Activated CD4-positive, alpha-beta T cell treated with anti-CD3 and anti-CD28 coated beads for 36 hours (primary cell): ENCODE results near the gene SUPV3L1. TPM values are rescaled to one million over a fixed set of nuclear protein-coding genes. Genes with fewer than 3 reads are reported as not detected.
"Not testable (repeated sequence)": the region's sequence is repeated elsewhere in the genome, so short reads cannot be mapped to it uniquely, and the experiment has no call there.

Source experiments
- ATAC-seq: fragments of 200-7000 bp; cut with Tn5 transposase; one replicate; pipeline ENCODE4 v1.10.0; 2021; ENCODE audit warnings: mild to moderate bottlenecking, moderate library complexity
- CTCF ChIA-PET: fragments of 350-600 bp; sonication (Branson Sonifier 250); formaldehyde crosslinking; loops from one replicate; lab custom pipeline; 2021; ENCODE audit warnings: antibody characterized with exemption; lab: Charles Lee
- POLR2A ChIA-PET: fragments of 350-600 bp; sonication (Branson Sonifier 250); formaldehyde crosslinking; loops from one replicate; lab custom pipeline; 2021; ENCODE audit warnings: antibody characterized with exemption, inconsistent platforms; lab: Charles Lee
- DNase-seq: peaks from one replicate; pipeline ENCODE4 v3.0.0-alpha.2; 2020
- H3K27ac Mint-ChIP-seq: one replicate; pipeline ENCODE4 v1.8.0; 2021; ENCODE audit warnings: mixed read lengths
- H3K27me3 Mint-ChIP-seq: one replicate; pipeline ENCODE4 v1.8.0; 2021; ENCODE audit warnings: mixed read lengths
- H3K36me3 Mint-ChIP-seq: one replicate; pipeline ENCODE4 v1.8.0; 2021; ENCODE audit warnings: low read depth, mixed read lengths
- H3K4me1 Mint-ChIP-seq: one replicate; pipeline ENCODE4 v1.8.0; 2021; ENCODE audit warnings: mixed read lengths
- H3K4me3 Mint-ChIP-seq: one replicate; pipeline ENCODE4 v1.8.0; 2021; ENCODE audit warnings: mild to moderate bottlenecking, moderate library complexity, mixed read lengths
- H3K9me3 Mint-ChIP-seq: one replicate; pipeline ENCODE4 v1.8.0; 2021; ENCODE audit warnings: low read depth, mixed read lengths
- intact Hi-C, 2 experiments: fragments of 100-400 bp; cut with DNase I in 1 of 2; cut with micrococcal nuclease in 1 of 2; formaldehyde crosslinking; loops; one replicate each; pipeline versions ENCODE4 v1.14.2 to v1.15.1; 2022 to 2024; cut with DNase I, micrococcal nuclease
- total RNA-seq, 2 experiments: library from RNA; stranded (reverse); gene quantifications; one replicate each; pipeline ENCODE4 v1.2.3, GENCODE V29; 2021

Gene SUPV3L1
- total RNA-seq, 2 experiments from 2014 or later = 46.6 to 54.1 TPM

- no peaks in the 10 kb centered on the region for H3K27me3 Mint-ChIP-seq
- peaks cover 9% of the 10 kb centered on the region for H3K4me1 Mint-ChIP-seq
- H3K36me3 Mint-ChIP-seq = no peaks in the 10 kb centered on the region
- no peak for ATAC-seq
- no peaks in the 10 kb centered on the region for H3K9me3 Mint-ChIP-seq
- no peak overlapping the region for H3K4me3 Mint-ChIP-seq
- POLR2A ChIA-PET = no interaction called here
- CTCF ChIA-PET = interaction anchor here (0.6 to 2.0 kb wide), 15 partner anchors 8 to 273 kb away, joined by 3 to 11 read pairs (median 3); no protein-coding TSS in a partner anchor
- no peak for DNase-seq
- intact Hi-C loops = no loop called here
- no peak overlapping the region for H3K27ac Mint-ChIP-seq
Observed at GRCh38 chr10:69242040-69242851, 62.2 kb downstream of the SUPV3L1 start.

GRCh38 chr10:69242852-69243212 is 62.8 kb downstream of the SUPV3L1 start:
- ChIA-PET CTCF (interaction anchor here (0.6 to 2.0 kb wide), 9 partner anchors 9 to 256 kb away, joined by 3 to 11 read pairs (median 3); no protein-coding TSS in a partner anchor), POLR2A (no interaction called here)

GRCh38 chr10:69243817-69244216 is 63.8 kb downstream of the SUPV3L1 start:
- ChIA-PET POLR2A (no interaction called here), CTCF (interaction anchor here (0.7 to 2.0 kb wide), 4 partner anchors 9 to 163 kb away, joined by 3 to 11 read pairs (median 4); no protein-coding TSS in a partner anchor)
- ATAC-seq (no peak), DNase-seq (no peak)
- Mint-ChIP-seq H3K27me3 (no peaks in the 10 kb centered on the region), H3K4me1 (peaks cover 3% of the 10 kb centered on the region), H3K4me3 (no peak overlapping the region), H3K27ac (no peak overlapping the region), H3K36me3 (no peaks in the 10 kb centered on the region), H3K9me3 (no peaks in the 10 kb centered on the region)
- intact Hi-C loops = no loop called here

More at GRCh38 chr10:69242852-69243212, 62.8 kb downstream of the SUPV3L1 start:
- Mint-ChIP-seq H3K27me3 (no peaks in the 10 kb centered on the region), H3K36me3 (no peaks in the 10 kb centered on the region), H3K27ac (no peak overlapping the region), H3K4me1 (peaks cover 3% of the 10 kb centered on the region), H3K9me3 (no peaks in the 10 kb centered on the region), H3K4me3 (no peak overlapping the region)
- no peak for DNase-seq
- intact Hi-C loops = no loop called here
- no peak for ATAC-seq

- Mint-ChIP-seq H3K27me3 (no peaks in the 10 kb centered on the region), H3K27ac (no peak overlapping the region), H3K4me3 (no peak overlapping the region), H3K4me1 (no peaks in the 10 kb centered on the region), H3K9me3 (no peaks in the 10 kb centered on the region), H3K36me3 (no peaks in the 10 kb centered on the region)
- DNase-seq (no peak), ATAC-seq (no peak)
- intact Hi-C loops = no loop called here
- ChIA-PET POLR2A (no interaction called here), CTCF (interaction anchor here (0.6 to 1.1 kb wide), 5 partner anchors 52 to 1074 kb away, joined by 3 to 4 read pairs (median 3); no protein-coding TSS in a partner anchor)
Observed at GRCh38 chr10:69246036-69246435, 66.0 kb downstream of the SUPV3L1 start.

- intact Hi-C loops = no loop called here
- ATAC-seq (no peak), DNase-seq (no peak)
- POLR2A ChIA-PET = no interaction called here
- no peaks in the 10 kb centered on the region for H3K4me1 Mint-ChIP-seq
- H3K9me3 Mint-ChIP-seq = no peaks in the 10 kb centered on the region
- no peaks in the 10 kb centered on the region for H3K27me3 Mint-ChIP-seq
- no peaks in the 10 kb centered on the region for H3K36me3 Mint-ChIP-seq
- H3K4me3 Mint-ChIP-seq = no peak overlapping the region
- no peak overlapping the region for H3K27ac Mint-ChIP-seq
- CTCF ChIA-PET = interaction anchor here (0.6 to 1.1 kb wide), 5 partner anchors 8 to 162 kb away, joined by 3 to 4 read pairs (median 3); no protein-coding TSS in a partner anchor
Observed at GRCh38 chr10:69246581-69247312, 66.7 kb downstream of the SUPV3L1 start.

- no peak for DNase-seq
- no peaks in the 10 kb centered on the region for H3K4me1 Mint-ChIP-seq
- POLR2A ChIA-PET = no interaction called here
- ATAC-seq = no peak
- no peak overlapping the region for H3K4me3 Mint-ChIP-seq
- H3K9me3 Mint-ChIP-seq = no peaks in the 10 kb centered on the region
- CTCF ChIA-PET = interaction anchor here (0.8 kb wide), 1 partner anchor 9 kb away, joined by 3 read pairs; no protein-coding TSS in a partner anchor
- H3K27me3 Mint-ChIP-seq = no peaks in the 10 kb centered on the region
- H3K36me3 Mint-ChIP-seq = no peaks in the 10 kb centered on the region
- H3K27ac Mint-ChIP-seq = no peak overlapping the region
- intact Hi-C loops = no loop called here
Observed at GRCh38 chr10:69247313-69247710, 67.3 kb downstream of the SUPV3L1 start.

- intact Hi-C loops = no loop called here
- H3K4me1 Mint-ChIP-seq = no peaks in the 10 kb centered on the region
- H3K4me3 Mint-ChIP-seq = no peak overlapping the region
- DNase-seq = no peak
- no peak overlapping the region for H3K27ac Mint-ChIP-seq
- no peaks in the 10 kb centered on the region for H3K27me3 Mint-ChIP-seq
- no peaks in the 10 kb centered on the region for H3K9me3 Mint-ChIP-seq
- ChIA-PET POLR2A (no interaction called here), CTCF (no interaction called here)
- ATAC-seq = no peak
- no peaks in the 10 kb centered on the region for H3K36me3 Mint-ChIP-seq
Observed at GRCh38 chr10:69248117-69248730, 68.2 kb downstream of the SUPV3L1 start.

- intact Hi-C loops = no loop called here
- Mint-ChIP-seq H3K36me3 (no peaks in the 10 kb centered on the region), H3K27me3 (no peaks in the 10 kb centered on the region), H3K27ac (no peak overlapping the region), H3K4me1 (no peaks in the 10 kb centered on the region), H3K4me3 (no peak overlapping the region), H3K9me3 (no peaks in the 10 kb centered on the region)
- DNase-seq (no peak), ATAC-seq (no peak)
- ChIA-PET POLR2A (no interaction called here), CTCF (interaction anchor here (1.0 kb wide), 1 partner anchor 23 kb away, joined by 3 read pairs; no protein-coding TSS in a partner anchor)
Observed at GRCh38 chr10:69250041-69250440, 70.0 kb downstream of the SUPV3L1 start.

- CTCF ChIA-PET, H3K36me3 Mint-ChIP-seq, H3K27me3 Mint-ChIP-seq, intact Hi-C loops, POLR2A ChIA-PET, H3K4me1 Mint-ChIP-seq, H3K9me3 Mint-ChIP-seq, H3K27ac Mint-ChIP-seq, H3K4me3 Mint-ChIP-seq, ATAC-seq, DNase-seq: not testable (repeated sequence)
Observed at GRCh38 chr10:69251417-69251816, 71.4 kb downstream of the SUPV3L1 start.

- H3K36me3 Mint-ChIP-seq = no peaks in the 10 kb centered on the region
- H3K27ac Mint-ChIP-seq = no peak overlapping the region
Observed at GRCh38 chr10:69253171-69253570, 73.1 kb downstream of the SUPV3L1 start.

GRCh38 chr10:69254877-69255276 is 74.8 kb downstream of the SUPV3L1 start:
- Mint-ChIP-seq H3K36me3 (no peaks in the 10 kb centered on the region), H3K4me3 (no peak overlapping the region), H3K27ac (no peak overlapping the region), H3K9me3 (no peaks in the 10 kb centered on the region), H3K27me3 (no peaks in the 10 kb centered on the region), H3K4me1 (no peaks in the 10 kb centered on the region)
- CTCF ChIA-PET = interaction anchor here (0.9 kb wide), 2 partner anchors 9 to 138 kb away, joined by 3 read pairs; no protein-coding TSS in a partner anchor
- intact Hi-C loops = no loop called here
- DNase-seq (no peak), ATAC-seq (no peak)
- POLR2A ChIA-PET = no interaction called here

More at GRCh38 chr10:69253171-69253570, 73.1 kb downstream of the SUPV3L1 start:
- ATAC-seq (no peak), DNase-seq (no peak)
- intact Hi-C loops = no loop called here
- ChIA-PET POLR2A (no interaction called here), CTCF (interaction anchor here (1.0 to 1.3 kb wide), 3 partner anchors 11 to 137 kb away, joined by 3 to 5 read pairs (median 3); no protein-coding TSS in a partner anchor)
- Mint-ChIP-seq H3K4me1 (no peaks in the 10 kb centered on the region), H3K27me3 (no peaks in the 10 kb centered on the region), H3K4me3 (no peak overlapping the region), H3K9me3 (no peaks in the 10 kb centered on the region)
